Dermis microvascular lymphatic vessel endothelial cell (primary cell): ENCODE measurements around the gene SFXN2. TPM values are rescaled to one million over a fixed set of nuclear protein-coding genes. Genes with fewer than 3 reads are reported as not detected.
"Not testable (repeated sequence)": the region's sequence is repeated elsewhere in the genome, so short reads cannot be mapped to it uniquely, and the experiment has no call there.

Source experiments
- DNase-seq, 2 donors: peaks; one replicate each; pipeline versions ENCODE4 v3.0.0 to v3.0.0-alpha.2; 2010; ENCODE audit warnings: low read depth in 2 of 2
- total RNA-seq: library from RNA; depleted of rRNA; stranded (reverse); fragments of >200 nt; gene quantifications from 2 replicates; pipeline ENCODE4 v1.2.1, GENCODE V29; 2014

SFXN2 gene
- total RNA-seq, 1 donor from 2014 or later, result 6.9 TPM

GRCh38 chr10:102681696-102682095 is 32.7 kb upstream of the SFXN2 start:
- no peak for DNase-seq

DNA sequence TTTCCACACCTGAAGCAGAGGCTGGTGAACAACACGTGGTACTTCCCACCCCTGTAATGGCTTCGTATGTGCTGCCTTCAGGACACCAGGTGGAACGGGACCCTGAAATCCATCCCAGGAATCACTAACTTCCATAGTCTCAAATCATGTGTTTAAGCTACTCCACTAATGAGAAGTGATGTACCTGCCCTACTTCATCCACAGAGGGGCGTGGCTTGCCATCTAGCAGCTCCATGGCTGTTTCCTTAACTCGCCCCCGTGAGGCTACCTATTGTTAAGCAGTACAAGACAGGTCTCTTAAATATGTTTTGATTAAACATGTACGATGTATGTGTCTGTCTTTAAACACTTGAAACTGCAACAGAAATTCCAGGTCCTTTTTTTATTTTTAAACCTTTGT is 32.0 kb upstream of the SFXN2 start:
- DNase-seq, result no peak

- no peak for DNase-seq
Measured at GRCh38 chr10:102682981-102683380, 31.5 kb upstream of the SFXN2 start.

GRCh38 chr10:102683736-102684135 is 30.7 kb upstream of the SFXN2 start:
- no peak for DNase-seq

GRCh38 chr10:102691285-102692066 is 23.0 kb upstream of the SFXN2 start:
- DNase-seq, result no peak

- DNase-seq, result not testable (repeated sequence)
Measured at GRCh38 chr10:102695401-102695800, 19.0 kb upstream of the SFXN2 start.

DNA sequence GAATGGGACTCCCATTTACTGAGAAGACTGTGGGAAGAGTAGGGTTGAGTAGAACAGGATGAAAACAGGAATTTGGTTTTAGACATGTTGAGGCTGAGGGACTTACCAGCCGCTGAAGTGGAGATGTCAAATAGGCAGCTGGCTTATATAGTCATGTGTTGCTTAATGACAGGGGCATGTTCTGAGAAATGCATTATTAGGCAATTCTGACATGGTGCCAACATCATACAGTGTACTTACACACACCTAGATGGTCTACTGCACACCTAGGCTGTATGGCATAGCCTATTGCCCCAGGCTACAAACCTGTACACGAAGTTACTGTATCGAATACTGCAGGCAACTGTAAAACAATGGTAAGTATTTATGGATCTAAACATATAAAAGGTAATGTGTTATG is 17.7 kb upstream of the SFXN2 start:
- DNase-seq, result no peak

DNA sequence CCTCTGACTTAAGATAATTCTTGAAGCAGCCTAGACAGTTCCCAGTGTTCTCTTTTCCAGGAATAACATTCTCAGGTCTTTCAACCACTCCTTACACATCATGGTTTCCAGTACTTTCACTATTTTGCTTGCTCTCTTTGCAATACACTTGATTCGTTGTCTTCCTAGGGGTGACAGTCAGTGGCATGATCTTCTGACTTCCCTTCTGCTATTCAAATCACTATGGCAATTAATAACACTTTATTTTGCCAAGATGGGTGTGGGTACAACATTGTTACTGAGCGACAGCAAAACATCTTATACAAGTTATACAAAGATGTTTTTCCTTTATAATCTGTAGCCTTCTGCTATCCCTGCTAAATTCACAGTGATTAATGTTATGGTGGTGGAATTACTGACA is 15.5 kb upstream of the SFXN2 start:
- no peak for DNase-seq

DNA sequence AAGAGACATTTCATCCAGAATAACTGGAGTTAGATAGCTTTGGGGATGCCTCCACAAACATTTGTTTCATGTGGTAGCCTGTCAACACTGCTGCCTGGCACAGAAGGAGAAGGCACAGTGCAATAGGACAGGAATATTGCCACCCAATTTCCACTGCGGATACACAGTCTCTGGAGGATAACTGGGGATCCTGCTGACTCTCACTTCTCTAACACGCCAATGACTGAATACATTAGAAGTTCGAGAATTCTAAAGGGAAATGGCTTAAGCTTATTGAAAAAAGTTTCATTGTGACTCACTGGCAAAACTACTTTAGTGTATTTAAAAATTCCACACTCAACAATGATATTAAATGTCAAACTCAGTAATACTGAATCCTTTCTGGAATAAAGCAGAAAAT is 13.2 kb upstream of the SFXN2 start:
- DNase-seq, result no peak

GRCh38 chr10:102701796-102702195 is 12.6 kb upstream of the SFXN2 start:
- DNase-seq, result no peak

- DNase-seq, result no peak
Measured at GRCh38 chr10:102702742-102703141, 11.7 kb upstream of the SFXN2 start.

- no peak for DNase-seq
Measured at GRCh38 chr10:102704915-102705314, 9.5 kb upstream of the SFXN2 start.

DNA sequence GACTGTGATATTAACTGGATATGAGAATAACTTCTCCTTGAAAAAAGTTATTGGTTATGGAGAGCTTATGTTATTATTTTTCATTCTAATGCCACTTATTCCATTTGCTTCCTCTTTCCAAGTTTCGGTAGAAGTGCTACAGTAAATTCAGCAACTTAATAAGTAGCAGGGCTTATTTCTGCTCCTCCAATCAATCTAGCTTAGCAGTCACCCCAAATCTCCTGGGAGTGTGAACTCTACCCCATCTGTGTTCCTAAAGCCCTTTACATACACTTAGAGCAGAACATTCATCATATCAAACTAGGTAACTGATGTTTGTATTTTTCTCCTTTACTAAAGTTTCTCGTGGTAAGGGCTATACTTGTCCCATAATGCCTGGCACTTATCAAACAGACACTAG is 8.9 kb upstream of the SFXN2 start:
- no peak for DNase-seq

GRCh38 chr10:102710609-102711008 is 3.8 kb upstream of the SFXN2 start:
- no peak for DNase-seq

DNA sequence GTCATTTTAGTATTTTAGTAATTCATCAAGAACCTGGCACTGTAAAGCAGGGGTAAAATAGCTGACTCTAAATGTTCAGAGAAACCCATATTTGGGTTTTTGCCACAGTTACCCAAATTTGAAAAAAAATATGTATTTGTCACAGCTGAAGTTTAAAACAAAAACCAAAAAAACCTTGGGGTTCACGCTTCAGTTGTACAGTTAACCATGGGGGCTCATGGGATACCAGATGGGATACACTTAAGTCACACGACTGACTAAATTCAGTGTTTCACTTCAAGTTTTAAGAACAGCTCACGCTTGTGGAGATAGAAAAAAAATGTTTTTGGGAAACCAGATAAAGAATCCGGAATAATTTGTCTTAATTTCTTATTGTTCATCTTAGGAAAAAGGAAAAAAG is 2.3 kb upstream of the SFXN2 start:
- DNase-seq, result no peak

DNA sequence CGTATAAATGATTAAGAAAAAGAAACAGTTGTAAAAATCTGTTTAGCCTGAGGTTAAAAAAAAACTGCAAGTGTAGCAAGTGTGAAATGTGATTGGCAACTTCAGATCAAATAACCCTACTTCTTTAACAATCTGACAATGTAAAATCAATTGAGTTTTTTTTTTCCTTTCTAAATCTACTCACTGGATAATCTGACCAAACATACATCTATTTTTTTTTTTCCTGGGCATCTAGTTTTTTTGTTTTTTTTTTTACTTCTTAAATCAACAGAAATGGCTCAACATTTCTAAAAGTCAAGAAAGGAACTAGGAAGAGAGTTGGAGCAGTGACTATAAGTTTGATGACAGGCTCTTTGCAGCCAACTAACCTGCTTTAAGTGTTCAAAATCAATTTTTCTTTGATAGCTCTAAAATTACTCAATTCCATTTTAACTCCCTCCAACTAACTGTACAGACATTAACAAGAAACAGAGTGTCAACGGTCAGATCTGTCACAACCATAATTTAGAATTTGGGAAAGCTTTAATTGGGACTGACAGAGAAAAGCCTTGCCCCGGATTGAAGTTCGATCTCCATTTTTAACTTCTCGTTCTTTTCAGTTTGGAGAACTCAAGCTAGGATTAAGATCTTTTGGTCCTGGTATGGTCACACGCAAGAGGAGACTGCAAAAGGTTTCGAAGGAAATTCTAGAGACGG is 1.4 kb upstream of the SFXN2 start:
- DNase-seq, result no peak

DNA sequence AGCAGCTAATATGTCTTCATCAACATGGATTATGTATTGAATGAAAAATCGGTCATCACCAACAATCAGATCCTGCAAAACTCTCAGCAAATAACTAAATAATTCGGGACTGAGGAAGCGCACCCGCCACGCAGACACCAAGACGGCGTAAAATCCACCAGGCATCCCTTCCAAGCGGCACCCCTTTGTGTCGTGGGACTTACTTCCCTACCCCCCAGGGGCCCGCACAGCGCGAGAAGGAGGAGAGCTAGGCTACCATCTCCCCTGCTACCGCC is 960 bp upstream of the SFXN2 start:
- no peak for DNase-seq

GRCh38 chr10:102713814-102714620 is 419 bp upstream of the SFXN2 start, which contains the start of gene ARL3:
Gene ARL3, minus strand, starts transcription at chr10:102714397. Its CDS starts 122 bp downstream, at chr10:102714275.
- peak; percentile 93 to 99 for DNase-seq

GRCh38 chr10:102715880-102716279 is 1.4 kb downstream of the SFXN2 start:
- no peak for DNase-seq

- DNase-seq, result not testable (repeated sequence)
Measured at GRCh38 chr10:102716900-102717565, 2.6 kb downstream of the SFXN2 start.

- DNase-seq, result peak in 1 of 2 donors; percentile 47
Measured at GRCh38 chr10:102718220-102718619, 3.8 kb downstream of the SFXN2 start.

- DNase-seq, result no peak
Measured at GRCh38 chr10:102720337-102720736, 5.9 kb downstream of the SFXN2 start.
